Trophoblast cell (in vitro differentiated cells and primary cell): ENCODE results near the gene KCNJ6.
A peak's percentile ranks its signal among the peaks of the same experiment; 100 is the strongest.

Experiments
- DNase-seq, 2 donors: peaks; one replicate each; pipeline ENCODE4 v3.0.0-alpha.2; 2016
- H2AFZ ChIP-seq: 2 replicates; pipeline ENCODE4 v1.6.1; 2013; ENCODE audit warnings: low read length, moderate library complexity, mild to moderate bottlenecking; ENCODE audit not compliant: insufficient read depth, poor library complexity
- H2AK5ac ChIP-seq: 2 replicates; pipeline ENCODE4 v1.6.1; 2013; ENCODE audit warnings: mild to moderate bottlenecking, low read length
- H2BK120ac ChIP-seq: 2 replicates; pipeline ENCODE4 v1.6.1; 2013; ENCODE audit warnings: low read length, mild to moderate bottlenecking, moderate library complexity; ENCODE audit not compliant: insufficient read depth, poor library complexity
- H2BK12ac ChIP-seq: 2 replicates; pipeline ENCODE4 v1.6.1; 2013; ENCODE audit warnings: mild to moderate bottlenecking, low read length, moderate library complexity
- H2BK5ac ChIP-seq: 2 replicates; pipeline ENCODE4 v1.6.1; 2013; ENCODE audit warnings: low read length, low read depth, moderate library complexity, mild to moderate bottlenecking; ENCODE audit not compliant: poor library complexity
- H3K14ac ChIP-seq: 2 replicates; pipeline ENCODE4 v1.6.1; 2013; ENCODE audit warnings: mild to moderate bottlenecking, low read length
- H3K18ac ChIP-seq: 2 replicates; pipeline ENCODE4 v1.6.1; 2013; ENCODE audit warnings: mild to moderate bottlenecking, low read length
- H3K23ac ChIP-seq: 2 replicates; pipeline ENCODE4 v1.6.1; 2013; ENCODE audit warnings: low read length
- H3K27ac ChIP-seq: 2 replicates; pipeline ENCODE4 v1.5.1; 2013; ENCODE audit warnings: low read depth, mild to moderate bottlenecking, inconsistent platforms, low read length, moderate library complexity
- H3K27me3 ChIP-seq: 2 replicates; pipeline ENCODE4 v1.6.1; 2013; ENCODE audit warnings: inconsistent platforms, mild to moderate bottlenecking, low read length, moderate library complexity; ENCODE audit not compliant: insufficient read depth
- H3K36me3 ChIP-seq, 2 experiments: 1 replicate in 1 of 2; 2 replicates in 1 of 2; pipeline ENCODE4 v1.6.1; 2013; ENCODE audit warnings: low read length in 2 of 2, mild to moderate bottlenecking in 2 of 2, moderate library complexity in 1 of 2; ENCODE audit not compliant: insufficient read depth in 2 of 2, control insufficient read depth in 1 of 2
- H3K4ac ChIP-seq: 2 replicates; pipeline ENCODE4 v1.6.1; 2013; ENCODE audit warnings: low read depth, mild to moderate bottlenecking, low read length, moderate library complexity
- H3K4me1 ChIP-seq, 2 experiments: 1 replicate in 1 of 2; 2 replicates in 1 of 2; pipeline ENCODE4 v1.6.1; 2013; ENCODE audit warnings: low read length in 2 of 2, mild to moderate bottlenecking in 2 of 2, moderate library complexity in 1 of 2; ENCODE audit not compliant: insufficient read depth in 2 of 2, control insufficient read depth in 1 of 2
- H3K4me2 ChIP-seq: 2 replicates; pipeline ENCODE4 v1.6.1; 2013; ENCODE audit warnings: inconsistent platforms, mild to moderate bottlenecking, low read length, moderate library complexity
- H3K4me3 ChIP-seq: 2 replicates; pipeline ENCODE4 v1.5.1; 2013; ENCODE audit warnings: mild to moderate bottlenecking, low read depth, low read length, inconsistent platforms
- H3K79me1 ChIP-seq: one replicate; pipeline ENCODE4 v1.6.1; 2013; ENCODE audit warnings: low read length
- H3K79me2 ChIP-seq: 2 replicates; pipeline ENCODE4 v1.6.1; 2013; ENCODE audit warnings: low read length, mild to moderate bottlenecking; ENCODE audit not compliant: control insufficient read depth, insufficient read depth, poor library complexity
- H3K9ac ChIP-seq: 2 replicates; pipeline ENCODE4 v1.6.1; 2013; ENCODE audit warnings: mild to moderate bottlenecking, low read length
- H3K9me3 ChIP-seq: 2 replicates; pipeline ENCODE4 v1.6.1; 2013; ENCODE audit warnings: low read depth, mild to moderate bottlenecking, control low read depth, inconsistent platforms, low read length; ENCODE audit not compliant: insufficient read depth
- H4K12ac ChIP-seq: 2 replicates; pipeline ENCODE4 v1.6.1; 2013; ENCODE audit warnings: low read depth, mild to moderate bottlenecking, low read length, moderate library complexity
- H4K8ac ChIP-seq: 2 replicates; pipeline ENCODE4 v1.6.1; 2013; ENCODE audit warnings: low read depth, mild to moderate bottlenecking, low read length, moderate library complexity
- H4K91ac ChIP-seq: one replicate; pipeline ENCODE4 v1.6.1; 2013; ENCODE audit warnings: low read depth, mild to moderate bottlenecking, low read length, moderate library complexity
- WGBS: extraction: QIAGEN DNeasy Blood & Tissue Kit; methylation state at CpG from one replicate; pipeline ENCODE4 v1.1.7; 2013; ENCODE audit warnings: missing lambda C conversion rate; ENCODE audit not compliant: insufficient read length, insufficient coverage; ENCODE audit errors: extremely low coverage; 5-methylcytosine and 5-hydroxymethylcytosine counted together

The KCNJ6 gene

GRCh38 chr21:37877888-37878684 lies 38.2 kb downstream of the KCNJ6 start:
- Histone ChIP-seq H4K91ac (no peak overlapping the region), H4K12ac (no peak overlapping the region), H3K23ac (peak overlapping the region; percentile 50), H3K36me3 (no peaks in the 10 kb centered on the region), H2BK12ac (no peak overlapping the region), H3K9me3 (no peaks in the 10 kb centered on the region), H4K8ac (no peak overlapping the region), H2AK5ac (no peak overlapping the region), H2BK5ac (no peak overlapping the region), H3K79me2 (no peaks in the 10 kb centered on the region), H3K4me1 (peaks cover 0 to 1% of the 10 kb centered on the region in 2 experiments), H3K79me1 (no peaks in the 10 kb centered on the region), H3K9ac (no peak overlapping the region), H2AFZ (no peak overlapping the region), H2BK120ac (no peak overlapping the region), H3K4me3 (no peak overlapping the region), H3K27ac (no peak overlapping the region), H3K4me2 (no peak overlapping the region), H3K14ac (no peak overlapping the region), H3K27me3 (no peaks in the 10 kb centered on the region), H3K4ac (no peak overlapping the region), H3K18ac (no peak overlapping the region)
- DNase-seq = no peak
- no CpG with 5 or more reads among the region's 3 CpGs for WGBS

GRCh38 chr21:37877171-37877570 lies 39.1 kb downstream of the KCNJ6 start:
- Histone ChIP-seq H4K91ac (no peak overlapping the region), H3K9ac (no peak overlapping the region), H2AK5ac (no peak overlapping the region), H2BK12ac (no peak overlapping the region), H3K4me1 (peaks cover 0 to 1% of the 10 kb centered on the region in 2 experiments), H3K9me3 (no peaks in the 10 kb centered on the region), H3K27me3 (no peaks in the 10 kb centered on the region), H4K8ac (no peak overlapping the region), H3K4me3 (no peak overlapping the region), H2AFZ (no peak overlapping the region), H3K14ac (no peak overlapping the region), H3K36me3 (no peaks in the 10 kb centered on the region), H3K79me2 (no peaks in the 10 kb centered on the region), H3K27ac (no peak overlapping the region), H3K23ac (no peak overlapping the region), H3K18ac (no peak overlapping the region), H3K4me2 (no peak overlapping the region), H2BK5ac (no peak overlapping the region), H2BK120ac (no peak overlapping the region), H3K79me1 (no peaks in the 10 kb centered on the region), H4K12ac (no peak overlapping the region), H3K4ac (no peak overlapping the region)
- peak; percentile 37 to 64 for DNase-seq
- WGBS = no CpG with 5 or more reads among the region's 1 CpG

- H3K27ac ChIP-seq = no peak overlapping the region
- H3K4me3 ChIP-seq = no peak overlapping the region
- no peak overlapping the region for H3K9ac ChIP-seq
- no peak overlapping the region for H3K4me2 ChIP-seq
- no peaks in the 10 kb centered on the region for H3K27me3 ChIP-seq
- H4K12ac ChIP-seq = no peak overlapping the region
- H2AFZ ChIP-seq = no peak overlapping the region
- no peak overlapping the region for H2BK5ac ChIP-seq
- H4K91ac ChIP-seq = no peak overlapping the region
- H3K23ac ChIP-seq = no peak overlapping the region
- H3K36me3 ChIP-seq = no peaks in the 10 kb centered on the region
- no peaks in the 10 kb centered on the region for H3K79me2 ChIP-seq
- H3K18ac ChIP-seq = no peak overlapping the region
- H3K14ac ChIP-seq = no peak overlapping the region
- no peak for DNase-seq
- H3K9me3 ChIP-seq = no peaks in the 10 kb centered on the region
- no peak overlapping the region for H3K4ac ChIP-seq
- peaks cover 0 to 1% of the 10 kb centered on the region in 2 experiments for H3K4me1 ChIP-seq
- no peak overlapping the region for H4K8ac ChIP-seq
- no peaks in the 10 kb centered on the region for H3K79me1 ChIP-seq
- no CpG with 5 or more reads among the region's 1 CpG for WGBS
- H2BK120ac ChIP-seq = no peak overlapping the region
- H2AK5ac ChIP-seq = no peak overlapping the region
- H2BK12ac ChIP-seq = no peak overlapping the region
These were observed 39.7 kb downstream of the KCNJ6 start for GRCh38 chr21:37876561-37876960.

DNA sequence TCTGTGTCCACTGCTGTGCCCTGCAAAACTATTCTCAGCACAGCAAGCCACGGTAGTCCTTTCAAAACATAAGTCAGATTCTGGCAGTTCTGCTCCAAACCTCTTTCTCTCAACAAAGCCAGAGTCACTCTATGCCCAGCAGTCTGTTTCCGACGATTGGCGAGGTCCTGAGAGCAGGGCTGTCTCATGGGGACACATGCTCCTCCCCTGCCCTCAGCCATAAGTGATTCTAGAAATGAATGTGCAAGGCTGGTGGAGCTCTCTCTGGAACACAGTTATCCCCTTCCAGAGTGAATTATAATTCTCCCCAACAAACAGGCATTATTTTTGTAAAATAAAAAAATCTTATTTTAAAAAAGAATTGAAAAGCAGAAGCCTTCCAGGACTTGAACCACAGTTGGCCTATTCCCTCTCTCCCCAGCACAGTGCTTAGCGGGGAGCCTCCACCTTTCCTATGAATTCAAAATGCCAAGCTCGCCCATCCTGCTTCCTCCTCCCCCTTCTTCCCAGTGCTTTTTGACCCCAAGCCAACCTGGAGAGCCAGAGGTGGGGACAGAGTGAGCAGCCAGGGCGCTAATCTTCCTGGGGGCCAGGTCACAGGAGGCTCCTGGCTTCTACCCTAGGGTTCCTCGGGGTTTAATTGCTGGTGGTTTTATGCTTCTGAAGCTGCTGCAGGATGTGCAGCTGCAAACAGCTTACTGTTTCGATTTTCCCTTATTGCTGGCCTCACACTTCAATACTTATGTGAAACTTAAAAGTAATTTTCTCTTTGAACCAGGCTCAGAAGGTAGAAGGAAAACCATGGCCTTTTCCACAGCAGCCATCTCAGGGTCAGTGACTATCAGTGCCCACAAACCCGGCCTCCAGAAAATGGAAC lies 41.1 kb downstream of the KCNJ6 start:
- DNase-seq = no peak
- no peak overlapping the region for H3K4ac ChIP-seq
- no peak overlapping the region for H3K23ac ChIP-seq
- no peaks in the 10 kb centered on the region for H3K79me2 ChIP-seq
- H3K27me3 ChIP-seq = no peaks in the 10 kb centered on the region
- no peak overlapping the region for H2AFZ ChIP-seq
- H3K4me3 ChIP-seq = no peak overlapping the region
- no peak overlapping the region for H2BK5ac ChIP-seq
- H4K91ac ChIP-seq = no peak overlapping the region
- H4K12ac ChIP-seq = no peak overlapping the region
- H3K4me2 ChIP-seq = no peak overlapping the region
- H3K9me3 ChIP-seq = no peaks in the 10 kb centered on the region
- H3K4me1 ChIP-seq = peaks cover 0 to 1% of the 10 kb centered on the region in 2 experiments
- H2BK12ac ChIP-seq = no peak overlapping the region
- no peak overlapping the region for H2AK5ac ChIP-seq
- no CpG with 5 or more reads among the region's 10 CpGs for WGBS
- H3K14ac ChIP-seq = no peak overlapping the region
- H3K79me1 ChIP-seq = no peaks in the 10 kb centered on the region
- no peak overlapping the region for H2BK120ac ChIP-seq
- no peak overlapping the region for H3K9ac ChIP-seq
- H3K27ac ChIP-seq = no peak overlapping the region
- no peak overlapping the region for H3K18ac ChIP-seq
- no peaks in the 10 kb centered on the region for H3K36me3 ChIP-seq
- H4K8ac ChIP-seq = no peak overlapping the region
